H1 (cell line): Measurements from ENCODE around the gene JPT1. TPM values are rescaled to one million over a fixed set of nuclear protein-coding genes. Genes with fewer than 3 reads are reported as not detected.

ENCODE experiments used
- CBX8 ChIP-seq: fragments of 300-800, 300-1000 bp; sonication (generic); IDR thresholded peaks from 2 replicates; pipeline ENCODE4 v1.7.1; 2016; ENCODE audit warnings: low read depth, low read length, borderline replicate concordance
- CHD7 ChIP-seq: fragments of 300-600 bp; sonication (generic); IDR thresholded peaks from 2 replicates; pipeline ENCODE4 v1.7.1; 2012; ENCODE audit warnings: low read length, moderate library complexity, mild to moderate bottlenecking, inconsistent platforms; ENCODE audit not compliant: insufficient replicate concordance
- CREB1 ChIP-seq: IDR thresholded peaks from 2 replicates; pipeline ENCODE4 v1.6.1; 2012; ENCODE audit warnings: inconsistent platforms
- EGR1 ChIP-seq: IDR thresholded peaks from 2 replicates; pipeline ENCODE4 v1.6.1; 2011; ENCODE audit warnings: low read depth, low read length, borderline replicate concordance
- JUN ChIP-seq: IDR thresholded peaks from 2 replicates; pipeline ENCODE4 v1.6.1; 2011; ENCODE audit warnings: low read depth, mild to moderate bottlenecking, improper control_type of control experiment, low read length
- MAX ChIP-seq: IDR thresholded peaks from 2 replicates; pipeline ENCODE4 v1.6.1; 2012; ENCODE audit warnings: inconsistent platforms
- RNF2 ChIP-seq: fragments of 200-900, 300-1000 bp; sonication (generic); IDR thresholded peaks from 2 replicates; pipeline ENCODE4 v1.7.1; 2016; ENCODE audit warnings: borderline replicate concordance, low read depth, mild to moderate bottlenecking, antibody characterized with exemption, low read length; ENCODE audit not compliant: poor library complexity, severe bottlenecking; ENCODE audit errors: missing control alignments
- SP1 ChIP-seq: IDR thresholded peaks from 2 replicates; pipeline ENCODE4 v1.6.1; 2011; ENCODE audit warnings: low read depth, low read length
- USF2 ChIP-seq: IDR thresholded peaks from 2 replicates; pipeline ENCODE4 v1.6.1; 2011; ENCODE audit warnings: low read length, improper control_type of control experiment
- polyA plus RNA-seq, 7 experiments: library from polyadenylated mRNA; depleted of rRNA in 3 of 7; stranded (reverse) in 5 of 7; unstranded in 2 of 7; fragments of >200 nt in 5 of 7; fragments of 200-250 nt in 2 of 7; gene quantifications; 1 replicate in 5 of 7; 2 replicates in 1 of 7; 4 replicates in 1 of 7; pipeline versions ENCODE4 v1.2.1 to v1.2.3, GENCODE V29; 2011 to 2013; ENCODE audit warnings: missing spikeins in 2 of 7, mixed read lengths in 2 of 7
- total RNA-seq: library from RNA; stranded (reverse); fragmentation: NEBNext Ultra II Directional; extraction: Animal tissue kit (Norgen Biotek cat#: 25700); gene quantifications from 2 replicates; pipeline ENCODE4 v1.2.1, GENCODE V29; 2021

The JPT1 gene
- total and polyA plus RNA-seq, 2 of the 8 experiments (the other 6 are each of a cell fraction or from before 2014, with no cell fraction given), result 154 to 369 TPM

- TF ChIP-seq CHD7 (no peak), RNF2 (no peak), EGR1 (no peak), JUN (no peak), CREB1 (no peak), USF2 (no peak), SP1 (no peak), CBX8 (no peak), MAX (no peak)
Observed at GRCh38 chr17:75091855-75092327, 62.4 kb downstream of the JPT1 start (continued).
